NCI-H526 treated with DMSO at 0.1 percent for 48 hours (cell line): ENCODE data around the gene CD58.

ENCODE experiments used
- DNase-seq: peaks from one replicate; lab custom pipeline; 2025; lab: John Stamatoyannopoulos, UW

CD58 gene

DNA sequence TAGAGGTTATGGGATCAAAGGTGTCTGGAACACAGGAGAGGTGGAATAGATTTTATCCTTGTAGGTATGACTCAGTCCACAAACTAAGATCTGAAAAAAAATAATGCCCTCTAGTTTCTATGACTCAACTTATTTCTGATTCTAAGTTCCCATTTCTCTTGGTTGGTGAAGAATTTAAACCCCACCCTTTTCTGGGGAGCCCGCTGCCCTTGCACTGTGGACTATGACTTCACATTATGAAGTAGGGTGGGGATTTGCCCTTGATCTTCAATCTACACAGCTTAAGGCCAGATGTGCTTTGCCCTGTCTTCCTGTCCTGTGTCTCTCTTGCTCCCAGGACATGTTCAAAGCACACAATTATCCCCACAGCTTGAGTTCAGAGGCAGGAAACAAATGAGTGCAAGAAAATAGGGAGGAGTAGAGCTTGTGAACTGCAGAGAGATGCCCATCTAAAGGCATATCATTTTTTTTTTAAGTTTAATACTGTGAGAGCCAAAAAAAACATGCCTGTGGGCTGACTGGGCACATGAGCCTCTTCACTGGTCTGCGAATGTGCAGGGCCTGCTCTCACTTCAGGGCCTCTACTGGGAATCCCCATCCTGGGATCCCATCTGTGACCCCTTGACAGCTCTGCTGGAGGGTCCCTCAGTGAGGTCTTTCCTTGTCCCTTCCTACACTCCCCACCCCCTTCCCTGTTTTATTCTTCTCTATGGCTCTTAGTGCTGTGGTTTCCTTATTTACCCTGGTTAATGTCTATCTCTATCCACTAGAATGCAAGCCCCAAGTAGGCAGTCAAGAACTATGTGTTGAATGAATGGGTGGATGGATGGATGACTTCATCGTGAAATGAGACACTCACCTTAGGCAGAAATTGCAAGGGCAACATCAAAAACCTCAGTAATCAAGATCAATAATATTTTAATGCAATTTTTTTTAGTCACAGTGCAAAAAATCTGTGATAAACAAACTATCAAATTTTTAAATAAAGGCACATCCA lies 61.5 kb downstream of the CD58 start:
- DNase-seq = no peak

- DNase-seq = no peak
Measured at GRCh38 chr1:116508085-116508983, 62.5 kb downstream of the CD58 start.

DNA sequence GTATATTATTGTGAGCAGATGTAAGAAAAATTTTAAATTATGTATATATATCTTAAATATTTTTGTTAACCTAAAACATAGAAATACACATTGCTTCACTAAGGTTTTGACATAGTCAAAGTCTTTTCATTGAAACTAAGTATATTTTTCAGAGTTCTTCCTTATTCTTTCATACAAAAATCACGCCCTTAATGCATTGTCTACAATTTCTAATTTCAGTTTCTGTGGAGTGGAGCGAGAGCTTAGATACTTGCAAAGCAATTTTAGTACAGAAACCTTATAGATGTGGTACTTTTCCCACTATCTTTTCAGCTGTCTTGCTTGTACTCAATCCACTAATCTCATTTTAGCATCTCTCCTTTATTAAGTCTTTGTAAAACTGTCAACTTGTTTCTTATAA lies 63.2 kb downstream of the CD58 start:
- DNase-seq = no peak

GRCh38 chr1:116506132-116507004 lies 64.5 kb downstream of the CD58 start:
- no peak for DNase-seq

- DNase-seq = no peak
Measured at GRCh38 chr1:116504308-116505156, 66.3 kb downstream of the CD58 start.

DNA sequence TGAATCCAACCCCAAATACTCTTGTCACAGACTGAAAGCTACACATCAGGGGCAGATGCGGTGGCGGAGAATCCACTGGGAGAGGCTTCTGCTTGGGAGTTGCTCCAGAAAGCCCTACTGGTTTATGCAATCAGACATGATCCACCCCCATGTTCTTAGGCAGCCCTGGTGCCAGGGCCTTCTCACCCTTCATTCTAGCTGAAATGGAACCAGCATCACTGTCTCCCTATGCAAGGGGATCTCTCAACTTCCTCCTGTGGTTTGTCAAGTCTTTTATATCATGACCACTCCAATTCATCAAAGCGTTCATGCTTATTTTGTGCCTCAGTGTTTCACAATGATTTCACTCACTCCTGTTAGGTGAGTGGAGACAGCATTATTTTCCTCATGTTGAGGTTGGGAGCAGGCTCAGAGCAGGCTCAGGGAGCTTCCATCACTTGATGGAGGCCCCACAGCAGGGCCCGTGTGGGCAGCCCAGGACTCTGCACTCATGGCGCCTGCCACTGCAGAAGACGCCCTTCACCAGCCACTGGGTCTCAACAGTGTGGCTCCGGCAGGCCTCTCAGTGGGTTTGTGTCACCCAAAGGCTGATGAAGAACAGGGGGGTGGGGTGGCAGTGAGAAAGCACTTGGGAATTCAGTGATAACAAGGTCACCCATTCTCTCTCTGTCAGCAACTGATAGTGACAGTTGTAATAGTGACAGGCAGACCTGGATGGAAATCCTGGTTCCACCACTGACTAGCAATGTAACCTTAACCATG lies 67.1 kb downstream of the CD58 start:
- DNase-seq = no peak

GRCh38 chr1:116502671-116503314 lies 68.0 kb downstream of the CD58 start:
- no peak for DNase-seq

DNA sequence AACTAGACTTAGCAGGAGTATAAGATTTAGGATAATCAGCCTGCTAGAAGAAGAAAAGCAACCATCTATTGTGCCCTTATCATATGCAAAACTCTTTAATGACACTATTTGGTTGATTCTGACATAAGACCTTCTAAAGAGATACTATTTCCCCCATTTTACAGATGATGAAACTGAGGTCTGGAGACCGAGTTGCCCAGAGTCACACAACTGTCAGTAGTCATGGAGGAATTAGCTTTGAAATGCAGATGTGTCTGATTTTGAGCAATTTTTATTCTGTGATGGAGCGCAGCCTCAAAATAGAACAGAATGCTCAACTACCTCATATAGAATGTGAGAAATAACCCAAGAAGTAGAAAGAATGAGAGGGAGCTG lies 69.0 kb downstream of the CD58 start:
- no peak for DNase-seq

GRCh38 chr1:116501125-116501869 lies 69.5 kb downstream of the CD58 start:
- DNase-seq = no peak

GRCh38 chr1:116498789-116499628 lies 71.8 kb downstream of the CD58 start:
- DNase-seq = peak; percentile 72

DNA sequence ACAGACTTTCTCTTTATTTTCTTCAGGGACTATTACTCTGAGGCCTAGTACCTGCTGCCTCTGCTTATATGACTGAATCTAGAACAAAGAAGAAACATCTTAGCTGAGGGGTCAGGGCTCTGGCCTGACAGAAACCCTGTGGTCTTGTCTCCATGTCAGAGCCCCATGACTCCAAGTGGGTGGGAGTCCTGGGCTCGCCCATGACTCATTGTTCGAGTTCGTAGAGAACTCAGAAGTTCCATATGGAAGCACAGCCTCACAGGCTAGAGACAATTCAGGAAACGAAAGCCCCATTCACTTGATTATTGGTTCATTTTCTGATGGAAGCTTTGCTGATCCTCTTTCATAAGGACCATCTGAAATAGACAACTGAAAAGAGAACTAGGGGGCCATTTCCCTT lies 73.2 kb downstream of the CD58 start:
- DNase-seq = no peak

GRCh38 chr1:116496898-116497297 lies 73.9 kb downstream of the CD58 start:
- DNase-seq = no peak

- no peak for DNase-seq
Measured at GRCh38 chr1:116496380-116496779, 74.4 kb downstream of the CD58 start.

DNA sequence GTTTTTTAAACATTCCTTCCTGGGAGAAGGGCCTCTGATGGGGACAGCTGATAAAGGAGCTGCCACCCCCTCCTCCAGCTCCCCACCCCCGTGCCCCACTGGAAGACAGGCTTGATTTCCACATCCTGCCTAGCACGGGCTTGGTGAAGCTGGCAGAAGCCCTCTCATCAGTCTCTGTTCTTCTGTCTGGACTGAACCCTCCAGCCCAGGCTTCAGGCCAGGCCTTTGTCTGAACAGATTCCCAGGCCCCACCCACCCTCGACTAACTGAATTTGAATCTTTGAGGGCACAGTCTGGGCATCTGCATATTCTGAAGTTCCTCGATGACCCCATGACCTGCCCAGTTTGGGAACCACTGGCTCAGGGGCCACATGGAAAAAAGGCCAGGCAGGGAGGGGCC lies 75.3 kb downstream of the CD58 start:
- DNase-seq = no peak

- no peak for DNase-seq
Measured at GRCh38 chr1:116494745-116495144, 76.1 kb downstream of the CD58 start.

- DNase-seq = no peak
Measured at GRCh38 chr1:116494353-116494692, 76.5 kb downstream of the CD58 start.

DNA sequence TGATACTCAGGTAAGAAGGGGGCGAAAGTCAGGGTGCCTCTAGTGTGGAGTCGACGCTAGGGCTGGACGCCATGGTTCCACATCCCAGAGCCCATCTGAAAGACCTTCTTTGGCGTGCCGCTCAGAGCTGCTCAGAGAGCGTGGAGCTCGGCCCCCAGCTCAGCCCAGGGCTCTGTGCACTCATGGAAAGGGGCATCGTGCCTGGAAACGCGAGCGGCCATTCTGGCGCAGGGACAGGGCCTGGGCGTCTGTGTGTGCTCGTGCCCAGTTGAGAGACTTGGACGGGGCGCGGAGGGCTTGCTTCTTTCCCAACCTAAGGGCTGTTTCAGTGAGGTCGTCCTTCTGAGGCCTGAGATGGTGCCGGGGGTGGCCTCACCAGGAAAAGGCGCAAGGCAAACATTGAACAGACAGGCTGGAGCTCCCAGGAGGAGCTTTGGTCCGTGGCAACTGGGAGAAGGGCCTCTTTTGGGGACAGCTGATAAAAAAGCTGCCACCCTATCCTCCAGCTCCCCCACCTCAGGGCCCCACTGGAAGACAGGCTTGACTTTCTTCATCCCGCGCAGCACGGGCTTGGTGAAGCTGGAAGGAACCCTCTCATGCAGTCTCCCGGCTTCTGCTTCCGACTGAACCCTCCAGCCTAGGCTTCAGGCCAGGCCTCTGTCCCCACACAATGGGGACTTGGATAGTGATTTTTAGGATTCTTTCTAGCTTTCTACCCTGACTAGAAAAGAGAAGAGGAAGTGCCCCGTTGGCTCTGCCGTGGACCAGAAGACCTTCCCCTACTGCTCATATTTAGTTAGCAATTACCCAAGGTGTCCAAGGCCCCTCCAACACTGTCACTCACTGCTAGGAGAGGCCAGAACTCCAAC lies 77.1 kb downstream of the CD58 start:
- DNase-seq = no peak
